GM12865 (cell line): ENCODE measurements around the gene NR1H4.

Experiments used
- DNase-seq: peaks from one replicate; pipeline ENCODE4 v3.0.0; 2010; ENCODE audit warnings: low read depth
- H3K4me3 ChIP-seq: 2 replicates; pipeline ENCODE4 v1.5.1; 2011; ENCODE audit warnings: mild to moderate bottlenecking, low read depth, low read length, control low read depth
- TF ChIP-seq, protein P1 (sequence below): IDR thresholded peaks from 2 replicates; pipeline ENCODE4 v1.5.1; 2011; ENCODE audit warnings: low read length, control low read depth, low read depth, inconsistent platforms; ENCODE audit not compliant: insufficient read depth; ENCODE audit errors: missing control alignments

NR1H4 gene

GRCh38 chr12:100450735-100451134 is 22.9 kb upstream of the NR1H4 start:
- H3K4me3 ChIP-seq, result no peak overlapping the region
- TF ChIP-seq, protein P1, sequence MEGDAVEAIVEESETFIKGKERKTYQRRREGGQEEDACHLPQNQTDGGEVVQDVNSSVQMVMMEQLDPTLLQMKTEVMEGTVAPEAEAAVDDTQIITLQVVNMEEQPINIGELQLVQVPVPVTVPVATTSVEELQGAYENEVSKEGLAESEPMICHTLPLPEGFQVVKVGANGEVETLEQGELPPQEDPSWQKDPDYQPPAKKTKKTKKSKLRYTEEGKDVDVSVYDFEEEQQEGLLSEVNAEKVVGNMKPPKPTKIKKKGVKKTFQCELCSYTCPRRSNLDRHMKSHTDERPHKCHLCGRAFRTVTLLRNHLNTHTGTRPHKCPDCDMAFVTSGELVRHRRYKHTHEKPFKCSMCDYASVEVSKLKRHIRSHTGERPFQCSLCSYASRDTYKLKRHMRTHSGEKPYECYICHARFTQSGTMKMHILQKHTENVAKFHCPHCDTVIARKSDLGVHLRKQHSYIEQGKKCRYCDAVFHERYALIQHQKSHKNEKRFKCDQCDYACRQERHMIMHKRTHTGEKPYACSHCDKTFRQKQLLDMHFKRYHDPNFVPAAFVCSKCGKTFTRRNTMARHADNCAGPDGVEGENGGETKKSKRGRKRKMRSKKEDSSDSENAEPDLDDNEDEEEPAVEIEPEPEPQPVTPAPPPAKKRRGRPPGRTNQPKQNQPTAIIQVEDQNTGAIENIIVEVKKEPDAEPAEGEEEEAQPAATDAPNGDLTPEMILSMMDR, result no peak
- no peak for DNase-seq

DNA sequence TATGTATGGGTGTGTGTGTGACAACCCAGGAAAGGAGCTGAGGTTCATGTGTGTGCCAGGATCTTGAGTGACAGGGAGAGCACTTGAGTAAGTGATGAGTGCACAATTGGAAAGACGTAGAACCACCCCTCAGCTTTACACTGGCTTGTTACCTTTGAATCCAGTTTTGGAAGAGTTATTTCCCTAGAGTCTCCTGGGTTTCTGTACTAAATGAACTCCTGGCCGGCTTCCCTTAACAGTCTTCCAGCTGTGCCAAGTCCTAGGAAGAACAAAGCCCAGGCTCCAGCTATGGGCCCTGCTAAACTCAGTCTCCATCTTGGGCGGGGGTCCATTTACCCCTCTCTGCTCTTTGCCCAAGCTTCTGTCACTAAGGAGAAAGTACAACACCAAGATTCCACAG is 19.7 kb upstream of the NR1H4 start:
- TF ChIP-seq, protein P1, result no peak
- DNase-seq, result no peak
- no peak overlapping the region for H3K4me3 ChIP-seq

- no peak overlapping the region for H3K4me3 ChIP-seq
- DNase-seq, result no peak
- TF ChIP-seq, protein P1, result no peak
These were observed 17.8 kb upstream of the NR1H4 start for GRCh38 chr12:100455896-100456295.

DNA sequence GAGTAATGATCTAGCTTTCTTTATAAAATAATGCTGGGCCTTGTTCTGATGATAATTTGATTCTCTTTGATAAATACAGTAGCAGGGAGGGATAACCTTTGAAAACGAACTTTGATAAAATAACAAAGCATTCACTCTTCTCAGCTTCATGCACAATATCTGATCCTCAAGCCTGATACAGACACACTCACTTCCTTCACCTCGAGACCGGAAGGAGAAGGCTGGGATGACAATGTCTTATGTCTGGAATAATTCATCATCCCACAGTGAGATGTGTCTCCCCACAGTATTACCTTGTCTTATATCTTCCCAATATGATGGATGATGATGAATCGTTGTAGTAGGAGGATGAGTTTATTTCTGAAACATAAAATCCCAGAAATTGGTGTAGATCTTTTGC is 15.5 kb upstream of the NR1H4 start:
- H3K4me3 ChIP-seq, result no peak overlapping the region
- TF ChIP-seq, protein P1, result no peak

DNA sequence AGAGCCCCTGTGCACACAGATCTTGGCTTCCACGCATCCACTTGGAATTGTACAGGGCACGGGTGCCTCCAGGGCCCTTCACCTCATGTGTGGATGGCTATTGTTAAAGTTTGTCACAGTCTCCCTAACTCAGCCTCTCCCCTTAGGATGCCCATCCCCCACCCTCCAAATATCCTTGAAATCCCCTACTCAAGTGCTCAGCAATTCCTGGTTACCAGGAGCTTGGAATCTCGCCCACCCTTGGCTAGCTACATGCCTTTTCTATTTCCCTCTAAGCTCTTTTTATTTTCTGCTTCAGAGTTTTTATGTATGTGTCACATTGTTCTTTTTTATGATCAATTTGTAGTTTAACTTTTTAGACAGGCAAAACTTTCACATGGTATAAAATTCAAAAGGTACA is 13.0 kb upstream of the NR1H4 start:
- DNase-seq, result no peak
- TF ChIP-seq, protein P1, result no peak
- H3K4me3 ChIP-seq, result no peak overlapping the region

More for the DNA sequence above, 15.5 kb upstream of the NR1H4 start:
- no peak for DNase-seq

- TF ChIP-seq, protein P1, result no peak
- DNase-seq, result no peak
- no peak overlapping the region for H3K4me3 ChIP-seq
These were observed 12.2 kb upstream of the NR1H4 start for GRCh38 chr12:100461330-100461973.

GRCh38 chr12:100463661-100464060 is 10.0 kb upstream of the NR1H4 start:
- TF ChIP-seq, protein P1, result no peak
- no peak for DNase-seq
- H3K4me3 ChIP-seq, result no peak overlapping the region
